ENCODE results near the gene DIDO1. TPM values are rescaled to one million over a fixed set of nuclear protein-coding genes. Genes with fewer than 3 reads are reported as not detected.
A peak's percentile ranks its signal among the peaks of the same experiment; 100 is the strongest.
"Not testable (repeated sequence)": the region's sequence is repeated elsewhere in the genome, so short reads cannot be mapped to it uniquely, and the experiment has no call there.

The DIDO1 gene
- total RNA-seq, 1 donor from 2014 or later, result 35.0 TPM

DNA sequence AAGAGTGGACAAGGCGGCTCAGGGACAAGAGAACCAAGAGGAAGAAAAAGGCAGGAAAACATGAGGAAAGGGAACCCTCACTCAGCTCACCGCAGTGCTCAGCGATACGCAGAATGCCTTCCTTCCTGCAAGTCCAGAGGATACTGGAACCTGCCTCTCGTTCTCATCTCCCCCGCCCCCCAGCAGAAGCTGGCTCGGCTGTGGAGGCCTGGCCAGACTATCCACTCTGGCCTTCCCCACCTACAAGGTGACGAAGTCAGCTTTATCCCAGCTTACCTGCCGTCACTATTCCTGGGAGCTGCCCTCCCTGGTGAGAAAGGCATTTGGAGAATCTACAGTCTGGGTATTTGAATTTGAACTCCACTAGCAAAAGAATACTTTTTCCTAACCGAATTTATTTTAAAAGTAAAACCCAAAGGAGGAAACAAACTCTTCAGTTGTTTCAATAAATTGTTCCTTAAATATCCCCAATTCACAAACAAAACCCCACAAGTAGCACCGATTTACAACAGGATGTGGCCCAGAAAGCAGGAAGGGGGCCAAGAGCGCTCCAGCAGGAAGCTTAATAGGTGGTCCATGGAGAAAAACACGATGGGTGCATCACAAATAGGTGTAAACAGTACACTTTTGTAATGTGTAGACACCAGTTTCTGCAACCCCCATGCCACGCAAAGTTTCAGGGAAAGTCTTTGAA, 2.1 kb upstream of the DIDO1 start:
- H3K4me3 ChIP-seq (ENCODE audit: low read length in 3 of 3), result peak overlapping the region; percentile 35 to 60 (median 51)
- no peaks in the 10 kb centered on the region for H3K27me3 ChIP-seq (ENCODE audit: control insufficient read depth in 3 of 3, insufficient read depth in 3 of 3, low read length in 3 of 3)
- peak overlapping the region; percentile 67 for H3K27ac ChIP-seq (ENCODE audit: low read depth, low read length)
- peaks cover 37 to 47% (median 41%) of the 10 kb centered on the region in 3 donors for H3K4me1 ChIP-seq (ENCODE audit: control insufficient read depth in 3 of 3, insufficient read depth in 3 of 3, low read length in 3 of 3)
- peak overlapping the region; percentile 1 to 45 (median 20) for H3K9ac ChIP-seq (ENCODE audit: low read depth in 1 of 3, low read length in 3 of 3)
- no peaks in the 10 kb centered on the region for H3K36me3 ChIP-seq (ENCODE audit: control insufficient read depth in 3 of 3, insufficient read depth in 3 of 3, low read length in 3 of 3)
- H3K9me3 ChIP-seq (ENCODE audit: control insufficient read depth in 3 of 3, low read length in 3 of 3), result no peaks in the 10 kb centered on the region

GRCh38 chr20:62927128-62927705, 912 bp upstream of the DIDO1 start:
- H3K36me3 ChIP-seq (ENCODE audit: control insufficient read depth in 3 of 3, insufficient read depth in 3 of 3, low read length in 3 of 3), result no peaks in the 10 kb centered on the region
- H3K9me3 ChIP-seq (ENCODE audit: control insufficient read depth in 3 of 3, low read length in 3 of 3), result no peaks in the 10 kb centered on the region
- peak overlapping the region; percentile 79 to 97 (median 97) for H3K4me3 ChIP-seq (ENCODE audit: low read length in 3 of 3)
- H3K27me3 ChIP-seq (ENCODE audit: control insufficient read depth in 3 of 3, insufficient read depth in 3 of 3, low read length in 3 of 3), result no peaks in the 10 kb centered on the region
- peak overlapping the region; percentile 84 to 97 (median 95) for H3K9ac ChIP-seq (ENCODE audit: low read depth in 1 of 3, low read length in 3 of 3)
- peaks cover 46 to 58% (median 48%) of the 10 kb centered on the region in 3 donors for H3K4me1 ChIP-seq (ENCODE audit: control insufficient read depth in 3 of 3, insufficient read depth in 3 of 3, low read length in 3 of 3)
- H3K27ac ChIP-seq (ENCODE audit: low read depth, low read length), result peak overlapping the region; percentile 88

DNA sequence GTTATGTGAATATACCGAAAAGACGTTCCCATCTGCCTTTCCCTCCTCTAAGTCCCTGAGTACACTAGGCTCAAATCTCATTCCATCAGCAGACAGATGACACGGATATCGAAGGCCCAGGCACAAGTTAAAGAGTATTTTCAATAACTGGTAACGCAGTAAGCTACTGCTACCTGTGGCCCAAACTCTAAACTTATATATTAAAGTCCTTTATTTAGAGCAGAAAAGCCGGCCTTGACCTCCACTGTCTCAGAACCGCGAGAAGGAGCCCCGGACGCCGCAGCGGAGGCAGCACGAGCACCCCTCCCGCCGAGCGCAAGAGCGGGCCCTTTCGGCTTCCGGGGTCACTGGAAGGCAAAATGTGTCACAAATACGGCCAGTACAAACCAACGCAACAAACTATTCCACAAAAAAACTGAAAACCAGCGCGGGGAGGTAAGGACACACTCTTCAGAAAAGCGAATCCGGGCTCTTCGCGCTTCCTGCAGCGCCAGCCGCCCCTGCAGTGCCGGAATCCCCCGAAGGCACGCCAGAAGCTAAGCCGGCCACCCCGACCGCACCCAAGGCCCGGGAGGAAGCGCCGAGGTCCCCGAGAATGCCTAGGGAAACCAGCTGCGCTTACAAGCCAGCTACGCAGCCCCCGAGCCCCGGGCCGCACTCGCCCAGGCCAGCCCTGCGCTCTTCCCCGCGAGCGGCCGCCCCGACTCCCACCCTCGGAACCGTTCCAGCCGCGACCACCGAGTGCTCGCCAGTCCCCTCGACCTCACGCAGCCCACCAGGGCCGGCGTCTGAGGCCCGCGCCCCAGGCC, 681 bp downstream of the DIDO1 start:
- Histone ChIP-seq H3K36me3 (ENCODE audit: control insufficient read depth in 3 of 3, insufficient read depth in 3 of 3, low read length in 3 of 3) (no peaks in the 10 kb centered on the region), H3K9ac (ENCODE audit: low read depth in 1 of 3, low read length in 3 of 3) (peak overlapping the region; percentile 95 to 97 (median 97)), H3K27me3 (ENCODE audit: control insufficient read depth in 3 of 3, insufficient read depth in 3 of 3, low read length in 3 of 3) (no peaks in the 10 kb centered on the region), H3K4me1 (ENCODE audit: control insufficient read depth in 3 of 3, insufficient read depth in 3 of 3, low read length in 3 of 3) (peaks cover 58 to 69% (median 59%) of the 10 kb centered on the region in 3 donors), H3K27ac (ENCODE audit: low read depth, low read length) (peak overlapping the region; percentile 88), H3K9me3 (ENCODE audit: control insufficient read depth in 3 of 3, low read length in 3 of 3) (no peaks in the 10 kb centered on the region), H3K4me3 (ENCODE audit: low read length in 3 of 3) (peak overlapping the region; percentile 79 to 97 (median 90))

- Histone ChIP-seq H3K36me3 (ENCODE audit: control insufficient read depth in 3 of 3, insufficient read depth in 3 of 3, low read length in 3 of 3) (no peaks in the 10 kb centered on the region), H3K27ac (ENCODE audit: low read depth, low read length) (peak overlapping the region; percentile 88), H3K4me3 (ENCODE audit: low read length in 3 of 3) (peak overlapping the region; percentile 79 to 97 (median 90)), H3K9me3 (ENCODE audit: control insufficient read depth in 3 of 3, low read length in 3 of 3) (no peaks in the 10 kb centered on the region), H3K9ac (ENCODE audit: low read depth in 1 of 3, low read length in 3 of 3) (peak overlapping the region; percentile 95 to 97 (median 97)), H3K27me3 (ENCODE audit: control insufficient read depth in 3 of 3, insufficient read depth in 3 of 3, low read length in 3 of 3) (no peaks in the 10 kb centered on the region), H3K4me1 (ENCODE audit: control insufficient read depth in 3 of 3, insufficient read depth in 3 of 3, low read length in 3 of 3) (peaks cover 62 to 75% (median 64%) of the 10 kb centered on the region in 3 donors)
Measured at GRCh38 chr20:62925076-62925419, 1.3 kb downstream of the DIDO1 start.

- Histone ChIP-seq H3K4me1 (ENCODE audit: control insufficient read depth in 3 of 3, insufficient read depth in 3 of 3, low read length in 3 of 3) (peaks cover 67 to 74% (median 69%) of the 10 kb centered on the region in 3 donors), H3K4me3 (ENCODE audit: low read length in 3 of 3) (peak overlapping the region; percentile 79 to 97 (median 90)), H3K36me3 (ENCODE audit: control insufficient read depth in 3 of 3, insufficient read depth in 3 of 3, low read length in 3 of 3) (no peaks in the 10 kb centered on the region), H3K27ac (ENCODE audit: low read depth, low read length) (peak overlapping the region; percentile 88), H3K9ac (ENCODE audit: low read depth in 1 of 3, low read length in 3 of 3) (peak overlapping the region; percentile 95 to 97 (median 97)), H3K27me3 (ENCODE audit: control insufficient read depth in 3 of 3, insufficient read depth in 3 of 3, low read length in 3 of 3) (no peaks in the 10 kb centered on the region), H3K9me3 (ENCODE audit: control insufficient read depth in 3 of 3, low read length in 3 of 3) (no peaks in the 10 kb centered on the region)
Measured at GRCh38 chr20:62924442-62925075, 1.7 kb downstream of the DIDO1 start.

- H3K4me1 ChIP-seq (ENCODE audit: control insufficient read depth in 3 of 3, insufficient read depth in 3 of 3, low read length in 3 of 3), result peaks cover 71 to 76% (median 74%) of the 10 kb centered on the region in 3 donors
- H3K36me3 ChIP-seq (ENCODE audit: control insufficient read depth in 3 of 3, insufficient read depth in 3 of 3, low read length in 3 of 3), result no peaks in the 10 kb centered on the region
- peak overlapping the region; percentile 88 for H3K27ac ChIP-seq (ENCODE audit: low read depth, low read length)
- H3K4me3 ChIP-seq (ENCODE audit: low read length in 3 of 3), result peak overlapping the region; percentile 79 to 97 (median 90)
- no peaks in the 10 kb centered on the region for H3K9me3 ChIP-seq (ENCODE audit: control insufficient read depth in 3 of 3, low read length in 3 of 3)
- peak overlapping the region; percentile 23 to 97 (median 95) for H3K9ac ChIP-seq (ENCODE audit: low read depth in 1 of 3, low read length in 3 of 3)
- no peaks in the 10 kb centered on the region for H3K27me3 ChIP-seq (ENCODE audit: control insufficient read depth in 3 of 3, insufficient read depth in 3 of 3, low read length in 3 of 3)
Measured at GRCh38 chr20:62923669-62924441, 2.5 kb downstream of the DIDO1 start.

- Histone ChIP-seq H3K4me1 (ENCODE audit: control insufficient read depth in 3 of 3, insufficient read depth in 3 of 3, low read length in 3 of 3) (peaks cover 73 to 78% (median 76%) of the 10 kb centered on the region in 3 donors), H3K27ac (ENCODE audit: low read depth, low read length) (peak overlapping the region; percentile 5), H3K4me3 (ENCODE audit: low read length in 3 of 3) (peak overlapping the region in 2 of 3 donors; percentile 24 to 35), H3K9ac (ENCODE audit: low read depth in 1 of 3, low read length in 3 of 3) (peak overlapping the region in 1 of 3 donors; percentile 97)
- not testable (repeated sequence) for H3K9me3 ChIP-seq (ENCODE audit: control insufficient read depth in 3 of 3, low read length in 3 of 3); H3K36me3 ChIP-seq (ENCODE audit: control insufficient read depth in 3 of 3, insufficient read depth in 3 of 3, low read length in 3 of 3); H3K27me3 ChIP-seq (ENCODE audit: control insufficient read depth in 3 of 3, insufficient read depth in 3 of 3, low read length in 3 of 3)
Measured at GRCh38 chr20:62923059-62923668, 3.1 kb downstream of the DIDO1 start.

GRCh38 chr20:62922451-62922921, 3.8 kb downstream of the DIDO1 start:
- peak overlapping the region in 2 of 3 donors; percentile 1 to 22 for H3K4me3 ChIP-seq (ENCODE audit: low read length in 3 of 3)
- no peaks in the 10 kb centered on the region for H3K9me3 ChIP-seq (ENCODE audit: control insufficient read depth in 3 of 3, low read length in 3 of 3)
- H3K36me3 ChIP-seq (ENCODE audit: control insufficient read depth in 3 of 3, insufficient read depth in 3 of 3, low read length in 3 of 3), result no peaks in the 10 kb centered on the region
- peaks cover 73 to 78% (median 76%) of the 10 kb centered on the region in 3 donors for H3K4me1 ChIP-seq (ENCODE audit: control insufficient read depth in 3 of 3, insufficient read depth in 3 of 3, low read length in 3 of 3)
- no peak overlapping the region for H3K9ac ChIP-seq (ENCODE audit: low read depth in 1 of 3, low read length in 3 of 3)
- H3K27ac ChIP-seq (ENCODE audit: low read depth, low read length), result peak overlapping the region; percentile 5
- H3K27me3 ChIP-seq (ENCODE audit: control insufficient read depth in 3 of 3, insufficient read depth in 3 of 3, low read length in 3 of 3), result no peaks in the 10 kb centered on the region

Measured in skeletal muscle tissue (tissue), 4 donors.